ENCODE data around the gene PLPP2.
"Not testable (repeated sequence)": the region's sequence is repeated elsewhere in the genome, so short reads cannot be mapped to it uniquely, and the experiment has no call there.

The PLPP2 gene

DNA sequence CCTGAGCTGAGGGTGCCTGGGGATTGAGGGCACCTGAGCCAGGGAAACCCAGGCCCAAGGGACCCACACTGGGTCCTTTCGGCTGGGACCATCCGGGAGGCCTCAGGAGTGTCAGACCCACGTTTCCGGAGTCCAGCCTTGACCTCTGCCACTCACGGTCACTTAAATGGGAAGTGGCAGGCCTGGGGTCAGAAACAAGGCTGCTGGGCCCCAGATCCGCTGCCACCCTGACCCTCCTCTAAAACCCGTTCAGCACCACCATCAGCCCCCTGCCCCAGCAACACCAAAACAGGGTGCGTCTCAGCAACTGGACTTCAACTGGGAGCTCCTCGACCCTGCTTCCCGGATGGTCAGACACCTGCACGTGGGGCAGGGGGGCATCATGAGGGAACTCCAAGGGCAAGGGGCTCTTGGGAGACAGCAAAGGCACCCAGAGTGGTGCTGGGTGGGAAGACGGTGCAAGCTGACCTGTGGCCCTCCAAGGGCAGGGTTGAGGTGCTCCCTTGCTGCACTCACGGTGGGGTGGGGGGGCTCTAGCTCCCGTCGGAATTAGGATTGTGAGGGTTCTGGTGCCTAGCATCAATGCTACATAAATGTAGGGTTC lies 1.2 kb upstream of the PLPP2 start:
- DNase-seq, result no peak

DNA sequence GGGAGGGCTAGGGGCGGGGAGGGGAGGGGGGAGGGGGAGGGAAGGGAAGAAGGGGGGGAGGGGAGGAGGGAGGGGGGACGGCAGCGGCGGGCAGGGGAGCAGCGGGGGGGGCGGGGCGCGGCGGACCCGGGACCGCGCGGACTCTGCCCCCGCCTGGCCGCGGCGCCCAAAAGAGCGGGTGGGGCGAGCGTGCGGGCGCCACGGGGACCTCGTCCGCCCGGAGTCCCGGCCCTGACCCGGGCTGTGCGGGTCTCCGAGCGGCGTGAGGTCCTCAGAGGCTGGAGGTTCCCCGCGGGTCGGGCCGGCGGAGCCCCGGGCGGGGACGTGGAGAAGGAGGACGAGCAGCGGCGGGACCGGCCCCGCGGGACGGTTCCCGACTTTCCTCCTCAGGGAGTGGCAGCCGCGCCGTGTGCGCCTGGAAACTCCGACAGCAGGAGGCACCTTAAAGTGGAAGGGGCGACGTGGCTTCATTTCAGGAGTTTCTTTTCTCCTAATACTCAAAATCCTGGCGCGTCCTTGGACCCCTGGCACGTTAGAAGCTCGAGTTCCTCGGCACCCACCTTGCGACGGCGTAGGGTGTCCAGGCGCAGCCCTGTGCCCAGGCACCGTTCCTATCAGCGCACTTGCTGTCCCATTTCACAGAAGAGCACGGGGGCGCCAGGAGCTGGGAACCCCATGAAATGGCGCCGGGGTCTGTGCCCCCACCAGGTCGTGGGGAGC lies 518 bp upstream of the PLPP2 start:
- no peak for DNase-seq

DNA sequence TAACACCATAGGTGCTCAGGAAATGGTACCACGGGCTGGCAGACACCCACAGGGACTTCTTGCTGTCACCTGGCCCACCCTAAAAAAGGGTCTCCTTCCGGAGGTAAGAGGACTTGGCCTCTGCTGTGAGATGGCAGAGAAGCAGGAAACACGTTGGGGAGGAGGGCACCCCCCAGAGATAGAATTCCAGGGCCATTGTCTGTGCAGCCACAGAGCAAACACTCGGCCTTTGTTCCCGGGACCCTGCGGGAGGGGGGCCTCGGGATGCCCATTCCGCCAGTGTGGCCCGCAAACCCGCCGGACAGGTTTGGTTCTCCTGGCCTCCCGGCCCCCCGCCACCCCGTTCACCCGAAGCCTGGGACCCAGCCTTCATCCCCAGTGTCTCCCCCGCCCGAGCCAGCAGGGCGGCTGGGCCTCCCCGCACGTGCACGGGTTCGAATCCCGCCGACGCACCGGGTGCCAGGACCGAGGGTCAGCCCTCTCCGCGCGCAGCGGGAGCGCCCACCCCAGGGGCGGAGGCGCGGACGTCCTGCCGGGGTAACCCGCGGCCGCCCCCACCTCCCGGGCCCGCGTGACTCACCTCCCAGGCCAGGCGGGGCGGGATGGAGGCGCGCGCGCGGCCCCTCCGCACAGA lies 714 bp downstream of the PLPP2 start:
- no peak for DNase-seq

DNA sequence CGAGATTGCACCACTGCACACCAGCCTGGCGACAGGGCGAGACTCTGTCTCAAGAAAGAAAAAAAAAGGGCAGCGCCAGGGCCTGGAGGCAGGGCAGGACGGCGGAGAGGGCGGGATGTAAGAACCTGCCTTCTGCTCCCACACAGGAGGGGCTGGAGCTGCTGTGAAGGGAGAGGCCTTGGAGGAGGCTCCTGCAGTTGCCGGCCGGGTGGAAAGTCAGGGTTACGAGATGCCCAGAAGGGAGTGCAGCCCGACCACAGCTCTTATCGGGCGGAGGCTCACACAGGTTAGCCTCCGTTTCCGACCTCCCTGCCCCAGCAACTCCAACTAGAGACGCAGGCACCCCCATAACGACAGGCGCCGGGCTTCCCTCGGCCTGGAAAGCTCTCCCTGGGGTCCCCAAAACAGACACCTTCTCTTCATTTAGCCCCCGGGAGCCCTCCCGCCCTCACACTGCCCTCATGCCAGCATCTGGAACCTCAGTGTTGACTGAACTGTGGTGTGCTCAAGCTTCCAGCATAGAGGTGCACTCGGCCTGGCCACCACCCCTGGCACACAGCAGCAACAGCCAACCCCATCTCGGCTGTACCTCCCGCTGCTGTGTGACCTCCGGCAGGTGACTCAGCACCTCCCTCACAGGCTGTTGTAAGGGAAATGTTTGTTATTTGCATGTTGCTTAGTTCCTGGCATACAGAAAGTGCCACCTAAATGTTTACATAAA lies 1.4 kb downstream of the PLPP2 start:
- no peak for DNase-seq

DNA sequence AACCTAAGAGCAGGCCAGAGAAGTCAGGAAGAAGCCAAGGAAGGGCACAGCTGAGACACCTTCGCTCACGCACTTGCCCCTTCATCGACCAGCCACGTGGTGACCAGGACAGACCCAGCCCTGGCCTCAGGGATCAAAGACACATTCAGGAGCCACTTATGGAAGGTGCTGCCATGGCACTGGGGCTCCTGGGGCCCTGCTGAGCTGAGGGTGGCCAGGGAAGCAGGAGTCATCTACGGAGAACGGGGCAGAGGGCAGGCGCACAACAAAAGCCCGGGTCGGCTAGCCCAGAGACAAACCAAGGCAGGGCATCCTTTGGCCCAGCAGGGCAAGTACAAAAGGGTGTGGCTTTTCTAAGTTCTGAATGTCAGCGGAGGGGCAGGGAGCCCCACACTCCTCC lies 2.3 kb downstream of the PLPP2 start:
- DNase-seq, result no peak

DNA sequence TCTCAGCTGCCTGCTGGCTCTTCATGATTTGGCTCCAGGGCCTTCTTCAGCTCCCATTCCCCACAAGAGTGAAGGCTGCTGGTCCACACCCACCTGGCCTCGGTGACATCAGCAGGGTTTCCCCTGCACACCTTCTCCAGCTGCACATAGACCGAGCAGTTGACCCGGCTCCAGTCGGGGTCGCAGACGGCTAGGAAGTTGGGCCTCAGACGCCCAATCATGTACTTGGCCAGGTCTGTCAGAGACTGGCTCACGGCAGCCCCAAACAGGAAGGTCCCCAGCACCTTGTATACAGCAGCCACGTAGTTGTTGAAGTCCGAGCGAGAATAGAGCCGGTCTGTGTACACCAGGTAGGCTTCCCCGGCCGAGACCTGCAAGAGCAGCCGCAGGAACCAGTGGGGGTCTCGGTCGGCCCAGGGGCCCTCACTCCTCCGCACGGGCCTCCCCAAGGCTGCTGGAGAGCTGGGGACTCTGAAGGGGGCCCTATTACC lies 3.8 kb downstream of the PLPP2 start:
- DNase-seq, result no peak

DNA sequence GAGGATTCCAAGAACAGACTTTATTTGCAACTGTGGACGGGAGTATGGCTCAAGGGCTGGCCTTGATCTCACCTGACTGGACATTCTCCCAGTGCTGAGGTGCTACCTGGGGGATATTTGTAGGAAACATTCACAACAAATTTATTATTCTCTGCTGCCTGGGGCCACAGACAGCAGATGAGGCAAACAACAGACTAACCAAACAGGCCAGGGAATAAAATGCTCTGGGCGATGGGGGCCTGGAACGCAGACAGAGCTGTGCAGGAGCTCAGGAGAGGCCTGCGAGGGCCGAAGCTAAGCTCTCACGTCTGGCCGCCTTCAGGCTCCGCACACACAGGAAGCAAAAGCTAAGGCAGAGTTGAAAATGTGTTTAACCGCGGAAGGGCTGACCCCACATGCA lies 7.8 kb downstream of the PLPP2 start:
- DNase-seq, result no peak

DNA sequence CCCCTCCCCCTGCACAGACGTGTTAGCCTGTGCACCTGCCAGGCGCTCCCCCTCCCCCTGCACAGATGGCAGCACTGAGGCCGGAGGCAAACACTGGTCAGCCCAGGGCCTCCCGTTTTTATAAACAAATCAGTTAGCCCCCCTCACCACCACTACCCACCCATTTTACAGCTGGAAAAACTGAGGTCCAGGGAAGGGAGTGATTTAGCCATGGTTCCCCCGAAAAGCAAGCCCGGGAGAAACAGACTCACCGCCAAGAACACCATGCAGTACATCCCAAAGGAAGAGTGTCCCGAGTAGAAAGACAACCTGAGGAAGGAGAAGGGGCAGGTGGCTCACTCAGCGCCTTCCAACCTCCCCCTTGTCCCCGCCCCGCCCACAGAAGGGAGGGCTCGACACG lies 8.7 kb downstream of the PLPP2 start:
- no peak for DNase-seq

DNA sequence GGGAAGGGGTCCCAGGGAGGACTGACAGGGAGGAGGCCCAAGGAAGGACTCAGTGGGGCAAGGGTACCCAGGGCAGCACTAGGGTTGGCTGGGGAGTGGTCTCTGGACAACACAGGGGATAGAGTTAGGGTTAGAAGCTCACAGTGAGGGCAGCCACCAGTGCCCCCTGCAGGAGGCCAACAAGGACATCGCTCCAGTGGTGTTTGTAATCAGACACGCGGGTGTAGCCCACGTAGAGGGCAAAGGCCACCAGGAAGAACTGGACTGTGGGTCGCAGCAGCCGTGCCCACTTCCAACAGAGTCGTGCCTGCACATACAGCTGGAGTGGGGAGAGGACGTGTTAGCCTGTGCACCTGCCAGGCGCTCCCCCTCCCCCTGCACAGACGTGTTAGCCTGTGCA lies 9.2 kb downstream of the PLPP2 start:
- DNase-seq, result no peak

DNA sequence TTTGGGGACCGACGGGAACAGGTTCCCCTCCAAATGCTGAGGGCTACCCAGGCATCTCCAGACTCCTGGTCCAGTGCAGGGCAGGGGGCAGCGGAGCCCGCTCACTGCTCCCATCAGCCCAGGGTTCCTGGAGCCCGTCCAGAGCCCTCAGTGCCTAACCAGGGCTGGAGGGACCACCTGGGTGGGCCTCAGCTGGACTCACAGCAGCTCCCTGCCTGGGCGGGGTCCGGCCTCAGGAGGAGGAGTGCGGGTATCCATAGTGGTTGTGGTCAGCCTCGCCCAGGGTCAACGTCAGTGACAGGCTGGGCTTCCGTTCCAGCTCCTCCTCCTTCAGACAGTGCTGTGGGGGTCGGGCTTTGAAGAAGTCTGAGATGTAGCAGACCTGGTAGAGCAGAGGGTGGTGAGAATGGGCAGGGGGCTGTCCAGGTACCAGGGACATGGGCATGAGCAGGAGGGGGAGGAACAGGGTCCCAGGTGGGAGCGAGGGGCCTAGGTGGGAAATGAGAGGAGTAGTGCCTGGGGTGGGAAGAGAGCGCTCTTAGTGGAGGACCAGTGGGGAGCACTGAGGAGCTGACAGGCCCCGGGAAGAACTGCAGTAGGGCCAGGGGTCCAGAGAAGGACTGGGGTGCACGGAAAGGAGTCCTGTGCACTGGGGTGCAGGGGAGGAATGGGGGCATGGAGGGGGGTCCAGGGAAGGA lies 9.9 kb downstream of the PLPP2 start:
- DNase-seq, result no peak

DNA sequence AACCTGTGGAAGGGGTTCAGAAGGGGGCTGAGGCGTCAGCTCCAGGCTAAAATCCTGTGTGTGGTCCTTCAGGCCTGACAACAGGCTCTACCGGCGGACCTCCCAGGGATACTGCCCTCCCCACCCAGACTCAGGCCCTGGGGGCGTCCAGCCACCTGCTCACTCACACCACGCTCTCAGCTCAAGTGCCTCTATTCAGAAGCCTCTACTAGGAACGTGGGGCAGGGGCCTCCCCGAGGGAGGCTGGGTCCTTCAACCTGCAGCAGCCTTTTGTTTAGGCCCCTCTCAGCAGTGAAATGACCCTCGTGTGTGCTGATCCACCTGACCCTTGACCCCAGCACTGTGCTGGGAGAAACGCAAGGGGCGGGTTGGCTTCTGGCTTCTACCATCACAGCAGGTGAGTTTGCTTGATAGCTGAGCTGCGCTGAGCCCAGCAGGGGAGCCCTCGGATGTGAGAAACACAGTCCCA lies 10.6 kb downstream of the PLPP2 start:
- DNase-seq, result no peak

DNA sequence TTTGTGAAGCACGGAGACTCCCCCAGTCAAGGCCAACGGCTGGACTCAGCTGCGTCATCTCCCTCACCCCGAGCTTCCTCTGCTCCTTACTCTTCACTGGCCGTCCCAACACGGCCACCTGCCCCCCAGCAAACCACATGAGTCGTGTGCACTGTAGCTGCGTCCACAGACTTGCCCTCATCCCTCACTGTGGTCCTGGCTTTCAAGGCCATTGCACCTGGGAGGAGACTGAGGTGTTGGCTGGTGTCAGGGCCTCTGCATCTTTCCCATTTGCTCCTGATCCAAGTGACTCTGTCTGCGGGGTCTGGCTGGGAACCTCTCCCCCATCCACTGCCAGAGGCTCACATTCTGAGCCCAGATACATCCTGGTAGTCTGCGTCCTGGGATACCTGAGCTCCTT lies 11.5 kb downstream of the PLPP2 start:
- DNase-seq, result no peak

DNA sequence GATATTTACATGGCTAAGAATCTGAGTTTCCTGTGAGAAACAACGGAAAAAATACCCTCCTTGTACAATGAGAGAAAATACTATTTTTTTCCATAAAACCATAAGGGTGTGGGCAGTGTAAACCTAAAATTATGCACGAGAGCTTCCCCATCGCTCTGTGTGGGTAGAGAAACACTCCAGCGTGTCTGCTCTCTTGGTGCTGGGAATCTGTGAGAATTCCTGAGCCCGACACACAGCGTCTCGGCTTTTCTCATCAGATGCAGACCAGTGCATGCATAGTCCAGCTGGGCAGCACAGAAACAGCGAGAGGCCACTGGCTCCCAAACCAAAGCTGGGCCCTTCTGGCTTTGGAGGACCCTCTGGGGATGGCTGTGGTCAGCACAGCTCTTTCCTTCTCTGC lies 12.0 kb downstream of the PLPP2 start:
- no peak for DNase-seq

DNA sequence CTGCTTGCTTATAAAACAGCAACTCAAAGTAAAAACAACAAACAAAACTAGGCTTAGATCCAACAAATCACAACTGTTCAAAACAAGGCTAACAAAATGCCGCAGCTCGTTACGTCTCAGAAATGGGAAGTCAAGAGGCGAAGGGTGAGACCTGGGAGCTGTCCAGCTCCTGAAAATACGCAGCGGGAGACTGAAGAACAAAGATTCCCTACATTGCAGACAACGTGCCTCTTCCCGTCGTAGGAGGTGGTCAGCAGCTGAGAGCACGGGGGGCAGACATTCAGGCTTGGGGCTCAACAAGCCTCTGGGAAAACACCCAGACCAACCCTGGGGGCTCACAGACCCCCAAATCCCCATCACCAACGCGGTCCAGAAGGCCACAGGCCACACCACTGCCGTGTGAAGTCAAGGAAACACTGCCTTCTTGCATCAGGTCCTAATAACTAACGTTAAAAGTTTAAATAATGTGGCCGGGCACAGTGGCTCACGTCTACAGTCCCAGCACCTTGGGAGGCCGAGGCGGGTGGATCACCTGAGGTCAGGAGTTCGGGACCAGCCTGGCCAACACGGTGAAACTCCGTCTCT lies 13.5 kb downstream of the PLPP2 start:
- DNase-seq, result no peak

DNA sequence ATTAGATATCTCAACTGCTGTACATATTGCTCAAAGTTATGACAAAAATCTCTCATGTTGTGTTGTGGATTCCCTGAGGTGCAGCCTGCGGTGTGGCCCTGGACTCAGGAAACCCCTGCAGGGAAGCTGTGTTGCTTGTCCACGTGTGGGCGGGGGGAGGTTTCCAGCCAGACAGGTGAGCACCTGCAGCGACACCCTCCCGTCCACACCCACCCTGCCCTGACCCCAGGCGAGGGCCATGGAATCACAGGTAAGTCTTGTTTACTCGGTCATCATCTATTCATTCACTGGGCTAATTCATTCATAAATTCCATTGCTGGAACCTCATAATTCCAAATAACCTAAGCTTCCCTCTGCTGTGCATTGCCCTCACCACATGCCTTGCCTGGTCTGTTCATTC lies 14.1 kb downstream of the PLPP2 start:
- DNase-seq, result no peak

DNA sequence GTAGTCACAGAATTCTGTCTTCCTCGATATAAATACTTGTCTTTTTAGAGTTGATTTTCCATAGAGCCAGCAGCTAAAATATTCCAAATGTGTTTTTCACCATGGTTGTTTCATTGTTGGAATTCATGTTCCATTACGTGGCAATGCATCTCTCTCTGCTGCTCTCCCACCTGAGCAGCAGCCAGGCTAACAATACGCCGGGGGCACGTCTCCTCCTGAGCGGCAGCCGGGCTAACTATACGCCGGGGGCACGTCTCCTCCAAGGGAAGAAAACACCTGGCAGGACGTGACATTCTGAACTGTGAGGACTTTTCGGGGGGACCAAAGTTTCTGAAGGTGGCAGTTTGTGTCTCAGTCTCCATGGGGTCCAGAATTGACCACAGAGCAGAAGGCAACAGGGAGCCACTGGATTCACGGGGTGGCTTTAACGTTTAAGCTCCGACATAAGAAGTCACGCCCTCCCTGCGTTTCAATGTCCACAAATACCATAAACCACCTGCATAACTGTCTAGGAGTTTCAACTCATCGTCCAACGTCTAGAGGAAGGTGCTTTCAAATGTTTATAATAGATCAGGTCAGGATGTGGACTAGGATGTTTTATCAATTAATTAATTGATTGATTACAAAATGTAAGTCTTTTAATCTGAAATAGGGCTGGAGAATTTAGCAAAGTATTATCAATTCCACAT lies 15.1 kb downstream of the PLPP2 start:
- no peak for DNase-seq

DNA sequence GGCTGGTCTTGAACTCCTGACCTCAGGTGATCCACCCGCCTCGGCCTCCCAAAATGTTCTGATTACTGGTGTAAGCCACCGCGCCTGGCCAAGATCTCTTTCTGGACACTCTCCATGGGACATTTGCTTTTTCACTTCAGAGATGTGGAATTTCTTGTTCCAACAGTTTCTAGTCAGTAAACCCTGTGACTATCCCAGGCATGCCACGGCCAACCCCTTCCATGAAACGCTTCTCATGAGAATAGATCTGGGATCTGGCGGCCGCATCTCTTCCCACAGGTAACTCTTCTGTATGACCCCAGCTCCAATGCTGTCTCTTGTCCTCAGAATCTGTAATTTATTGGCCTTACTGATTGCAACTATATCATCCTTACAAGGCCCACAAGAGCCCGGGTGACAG lies 16.2 kb downstream of the PLPP2 start:
- no peak for DNase-seq

DNA sequence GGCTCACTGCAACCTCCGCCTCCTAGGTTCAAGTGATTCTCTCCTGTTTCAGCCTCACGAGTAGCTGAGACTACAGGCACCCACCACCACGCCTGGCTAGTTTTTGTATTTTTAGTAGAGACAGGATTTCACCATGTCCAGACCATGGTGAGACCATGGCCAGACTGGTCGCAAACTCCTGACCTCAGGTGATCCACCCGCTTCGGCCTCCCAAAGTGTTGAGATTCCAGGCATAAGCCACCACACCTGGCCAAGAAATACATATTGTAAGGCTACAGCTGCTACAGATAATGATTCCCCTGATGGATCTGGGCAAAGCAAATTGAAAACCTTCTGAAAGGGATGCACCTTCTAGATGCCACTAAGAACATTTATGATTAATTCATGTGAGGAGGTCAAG lies 17.8 kb downstream of the PLPP2 start:
- DNase-seq, result no peak

DNA sequence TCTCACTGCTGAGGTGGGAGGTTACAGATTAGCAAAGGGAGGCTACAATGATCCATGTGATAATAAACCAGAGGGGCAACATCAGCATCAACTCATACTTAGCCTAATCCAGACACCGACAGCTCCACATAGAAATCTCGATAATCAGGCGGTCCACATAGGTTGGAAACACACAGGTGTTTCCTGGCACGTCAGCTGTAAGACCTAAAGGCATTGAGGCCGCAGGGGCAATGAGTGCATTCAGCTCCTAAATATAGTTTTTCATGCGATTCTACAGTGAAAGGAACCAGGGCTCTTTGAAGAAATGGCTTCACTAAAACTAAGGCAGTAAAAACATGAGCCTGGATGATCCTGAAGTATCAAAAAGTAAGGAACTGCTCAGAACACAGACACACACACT lies 19.3 kb downstream of the PLPP2 start:
- DNase-seq, result no peak

DNA sequence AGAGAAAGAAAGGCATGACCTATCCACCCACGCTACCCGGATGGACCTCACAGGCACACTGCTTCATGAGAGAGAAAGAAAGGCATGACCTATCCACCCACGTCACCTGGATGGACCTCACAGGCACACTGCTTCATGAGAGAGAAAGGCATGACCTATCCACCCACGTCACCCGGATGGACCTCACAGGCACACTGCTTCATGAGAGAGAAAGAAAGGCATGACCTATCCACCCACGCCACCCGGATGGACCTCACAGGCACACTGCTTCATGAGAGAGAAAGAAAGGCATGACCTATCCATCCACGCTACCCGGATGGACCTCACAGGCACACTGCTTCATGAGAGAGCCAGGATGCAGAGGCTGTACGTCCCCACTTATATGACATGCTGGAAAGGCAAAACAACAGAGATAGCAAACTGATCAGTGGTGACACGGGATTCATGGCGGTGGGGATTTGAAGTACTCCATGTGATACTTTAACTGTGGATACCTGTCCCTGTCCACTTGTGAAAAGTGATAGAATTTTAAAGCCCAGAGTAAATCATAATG lies 20.4 kb downstream of the PLPP2 start:
- DNase-seq, result not testable (repeated sequence)

DNA sequence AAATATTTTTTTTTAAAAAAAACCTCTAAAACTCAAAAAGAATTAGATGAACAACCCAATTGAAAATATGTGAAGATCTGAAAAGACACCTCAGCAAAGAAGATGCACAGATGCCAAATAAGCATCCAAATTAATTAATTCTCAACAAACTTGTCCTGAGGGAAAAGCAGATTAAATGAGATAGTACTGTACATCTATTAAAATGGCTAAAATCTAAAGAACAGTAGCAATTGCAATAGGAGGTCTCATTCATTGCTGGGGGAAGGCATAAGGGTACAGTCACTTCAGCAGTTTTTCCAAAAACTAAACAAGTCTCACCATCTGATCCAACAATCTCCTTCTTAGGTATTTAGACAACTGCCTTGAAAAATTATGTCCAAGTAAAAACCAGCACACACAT lies 22.0 kb downstream of the PLPP2 start:
- no peak for DNase-seq

DNA sequence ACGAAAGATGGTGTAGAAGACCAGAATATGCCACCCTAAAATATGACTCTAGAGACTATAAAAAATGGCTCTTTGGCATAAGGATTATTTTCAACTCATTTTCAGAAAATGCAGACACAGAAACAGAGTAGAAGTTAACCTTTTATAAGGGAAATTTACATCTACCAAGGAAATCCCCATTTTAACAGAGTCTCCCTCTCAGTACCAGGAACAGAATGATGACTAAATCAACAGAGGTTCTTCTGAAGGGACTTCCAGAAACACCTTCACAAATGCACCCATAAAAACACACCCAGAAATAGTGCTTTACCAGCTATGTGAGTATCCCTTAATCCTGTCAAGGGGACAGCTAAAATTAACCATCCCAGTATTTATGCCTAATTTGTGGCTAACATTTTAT lies 29.1 kb downstream of the PLPP2 start:
- DNase-seq, result no peak

Data from NCI-H1436 treated with DMSO at 0.1 percent for 48 hours (cell line).